ENCODE data around the gene TFB1M.
A peak's percentile ranks its signal among the peaks of the same experiment; 100 is the strongest.
"Not testable (repeated sequence)": the region's sequence is repeated elsewhere in the genome, so short reads cannot be mapped to it uniquely, and the experiment has no call there.

TFB1M gene

GRCh38 chr6:155314092-155314772 lies at the start of gene TFB1M:
Gene TFB1M, minus strand, starts transcription at chr6:155314484. Its CDS starts 56 bp downstream, at chr6:155314428.
- DNase-seq: peak; percentile 99

- not testable (repeated sequence) for DNase-seq
Measured at GRCh38 chr6:155364021-155364420, 49.7 kb upstream of the TFB1M start.

DNA sequence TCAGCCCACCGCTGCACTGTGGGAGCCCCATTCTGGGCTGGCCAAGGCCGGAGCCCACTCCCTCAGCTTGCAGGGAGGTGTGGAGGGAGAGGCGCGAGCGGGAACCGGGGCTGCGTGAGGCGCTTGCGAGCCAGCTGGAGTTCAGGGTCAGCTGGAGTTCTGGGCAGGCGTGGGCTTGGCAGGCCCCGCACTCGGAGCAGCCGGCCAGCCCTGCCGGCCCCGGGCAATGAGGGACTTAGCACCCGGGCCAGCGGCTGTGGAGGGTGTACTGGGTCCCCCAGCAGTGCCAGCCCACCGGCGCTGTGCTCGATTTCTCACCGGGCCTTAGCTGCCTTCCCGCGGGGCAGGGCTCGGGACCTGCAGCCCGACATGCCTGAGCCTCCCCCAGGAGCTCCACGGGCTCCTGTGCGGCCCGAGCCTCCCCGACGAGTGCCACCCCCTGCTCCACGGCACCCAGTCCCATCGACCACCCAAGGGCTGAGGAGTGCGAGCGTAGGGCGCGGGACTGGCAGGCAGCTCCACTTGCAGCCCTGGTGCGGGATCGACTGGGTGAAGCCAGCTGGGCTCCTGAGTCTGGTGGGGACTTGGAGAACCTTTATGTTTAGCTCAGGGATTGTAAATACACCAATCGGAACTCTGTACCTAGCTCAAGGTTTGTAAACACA lies 48.8 kb upstream of the TFB1M start:
- not testable (repeated sequence) for DNase-seq

- DNase-seq: no peak
Measured at GRCh38 chr6:155354167-155354566, 39.9 kb upstream of the TFB1M start.

DNA sequence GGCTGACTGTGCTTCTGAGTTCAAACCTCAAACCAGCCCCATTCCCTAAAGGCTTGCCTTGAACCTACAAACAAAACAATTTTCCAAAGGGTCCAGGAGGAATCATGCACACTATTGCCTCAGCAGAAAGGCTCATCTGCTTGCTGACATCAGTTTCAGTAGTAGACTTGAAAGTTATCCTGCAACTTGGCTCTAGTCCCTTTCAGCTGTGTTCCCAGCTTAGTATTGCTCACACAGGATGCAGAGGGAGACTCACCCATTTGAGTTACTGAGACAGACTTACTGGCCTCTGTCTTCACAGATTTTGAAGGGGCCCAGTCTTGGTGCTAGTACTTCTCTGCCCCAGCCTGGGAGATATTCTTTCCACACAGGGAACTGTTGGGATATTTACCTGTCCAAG lies 38.5 kb upstream of the TFB1M start:
- DNase-seq: no peak

- no peak for DNase-seq
Measured at GRCh38 chr6:155352130-155352420, 37.8 kb upstream of the TFB1M start.

- no peak for DNase-seq
Measured at GRCh38 chr6:155351273-155352129, 37.2 kb upstream of the TFB1M start.

DNA sequence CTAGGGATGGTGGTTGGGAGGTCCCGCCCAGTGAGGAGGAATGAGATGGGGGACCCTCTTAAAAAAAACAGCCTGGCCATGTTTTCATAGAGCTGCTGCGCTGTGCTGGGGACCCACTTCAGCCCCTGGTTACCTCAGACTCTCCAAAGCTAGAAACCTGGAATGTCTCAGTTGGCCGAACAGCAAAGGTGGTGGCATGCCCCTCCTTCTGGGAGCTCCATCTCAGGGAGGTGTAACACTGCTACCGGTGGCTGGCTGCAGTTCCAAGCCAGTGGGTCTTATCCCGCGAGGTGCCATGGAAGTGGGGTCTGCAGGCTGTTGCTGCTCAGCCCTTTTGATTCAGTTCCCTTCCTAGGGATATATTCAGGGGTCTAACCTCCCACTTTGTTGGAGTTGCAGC lies 35.7 kb upstream of the TFB1M start:
- DNase-seq: no peak

- no peak for DNase-seq
Measured at GRCh38 chr6:155349129-155349528, 34.8 kb upstream of the TFB1M start.

DNA sequence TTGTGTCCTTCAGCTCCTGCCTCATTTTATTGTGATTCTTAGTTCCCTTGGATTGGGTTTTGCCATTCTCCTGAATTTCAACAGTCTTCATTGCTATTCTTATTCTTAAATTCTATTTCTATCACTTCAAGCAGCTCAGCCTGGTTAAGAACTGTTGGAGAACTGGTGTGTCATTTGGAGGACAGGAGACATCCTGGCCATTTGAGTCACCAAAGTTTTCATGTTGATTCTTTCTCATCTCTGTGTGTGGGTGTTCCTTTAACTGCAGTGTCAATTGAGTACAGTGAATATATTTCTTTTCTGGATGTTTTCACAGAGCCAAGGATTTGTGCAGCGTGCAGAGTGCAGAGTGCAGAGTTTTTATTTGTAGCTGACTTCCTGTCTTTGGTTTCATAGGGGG lies 33.5 kb upstream of the TFB1M start:
- DNase-seq: no peak

DNA sequence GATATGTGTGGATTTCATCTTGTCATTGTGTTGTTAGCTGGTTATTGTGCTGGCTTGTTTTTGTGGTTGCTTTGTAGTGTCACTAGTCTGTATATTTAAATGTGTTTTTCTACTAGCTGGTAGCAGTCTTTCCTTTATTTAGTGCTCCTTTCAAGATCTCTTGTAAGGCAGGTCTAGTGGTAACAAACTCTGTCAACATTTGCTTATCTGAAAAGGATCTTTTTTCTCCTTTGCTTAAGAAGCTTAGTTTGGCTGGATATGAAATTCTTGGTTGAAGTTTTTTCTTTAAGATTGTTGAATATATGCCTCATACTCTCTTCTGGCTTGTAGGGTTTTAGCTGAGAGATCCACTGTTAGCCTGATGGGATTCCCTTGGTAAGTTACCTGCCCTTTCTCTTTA lies 32.7 kb upstream of the TFB1M start:
- no peak for DNase-seq

DNA sequence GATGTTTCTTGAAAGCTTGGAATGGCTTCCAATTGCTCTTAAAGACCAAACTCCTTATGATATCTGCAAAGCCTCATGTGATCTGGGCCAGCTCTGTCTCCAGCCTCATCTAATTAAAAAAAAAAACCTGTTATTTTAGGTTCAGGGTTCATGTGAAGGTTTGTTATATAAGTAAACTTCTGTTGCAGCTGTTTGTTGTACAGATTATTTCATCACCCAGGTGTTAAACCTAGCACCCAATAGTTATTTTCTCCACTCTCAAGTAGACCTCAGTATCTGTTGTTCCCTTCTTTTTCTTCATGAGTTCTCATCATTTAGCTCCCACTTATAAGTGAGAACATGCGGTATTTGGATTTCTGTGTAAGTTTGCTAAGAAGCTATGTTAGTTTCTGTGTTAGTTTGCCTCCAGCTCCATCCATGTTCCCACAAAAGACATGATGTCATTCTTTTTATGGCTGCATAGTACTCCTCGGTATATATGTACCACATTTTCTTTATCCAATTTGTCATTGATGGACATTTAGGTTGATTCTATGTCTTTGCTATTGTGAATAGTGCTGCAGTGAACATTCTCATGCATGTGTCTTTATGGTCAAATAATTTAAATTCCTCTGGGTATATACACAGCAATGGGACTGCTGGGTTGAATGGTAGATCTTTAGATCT lies 30.2 kb upstream of the TFB1M start:
- DNase-seq: no peak

DNA sequence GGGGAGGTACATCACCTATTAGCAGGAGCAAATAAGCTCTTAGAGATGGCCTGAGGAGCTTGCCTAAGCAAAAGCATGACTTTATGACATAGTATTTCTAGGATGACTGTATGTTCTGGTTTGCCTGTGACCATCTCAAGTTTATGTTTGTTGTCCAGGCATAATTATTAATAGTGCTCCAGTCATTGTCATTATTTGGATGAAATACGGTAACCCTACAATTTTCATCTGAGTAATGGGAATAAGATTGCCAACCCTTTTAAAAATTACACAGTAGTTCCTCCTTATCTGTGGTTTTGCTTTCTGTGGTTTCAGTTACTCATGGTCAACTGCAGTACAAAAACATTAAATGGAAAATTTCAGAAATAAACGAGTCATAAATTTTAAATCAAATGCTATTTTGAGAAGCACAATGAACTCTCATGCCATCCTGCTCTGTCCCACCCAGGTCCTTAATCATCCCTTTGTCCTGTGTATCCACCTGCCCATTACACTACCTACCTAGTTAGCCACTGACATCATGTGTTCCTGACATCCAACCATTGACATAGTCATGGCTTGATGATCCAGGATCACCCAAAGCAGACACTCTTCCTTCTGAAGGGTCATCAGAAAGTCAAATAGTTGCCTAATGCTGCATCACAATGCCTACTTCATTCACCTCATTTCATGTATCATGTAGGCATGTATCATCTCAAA lies 27.0 kb upstream of the TFB1M start:
- no peak for DNase-seq

- DNase-seq: no peak
Measured at GRCh38 chr6:155340464-155341129, 26.3 kb upstream of the TFB1M start.

DNA sequence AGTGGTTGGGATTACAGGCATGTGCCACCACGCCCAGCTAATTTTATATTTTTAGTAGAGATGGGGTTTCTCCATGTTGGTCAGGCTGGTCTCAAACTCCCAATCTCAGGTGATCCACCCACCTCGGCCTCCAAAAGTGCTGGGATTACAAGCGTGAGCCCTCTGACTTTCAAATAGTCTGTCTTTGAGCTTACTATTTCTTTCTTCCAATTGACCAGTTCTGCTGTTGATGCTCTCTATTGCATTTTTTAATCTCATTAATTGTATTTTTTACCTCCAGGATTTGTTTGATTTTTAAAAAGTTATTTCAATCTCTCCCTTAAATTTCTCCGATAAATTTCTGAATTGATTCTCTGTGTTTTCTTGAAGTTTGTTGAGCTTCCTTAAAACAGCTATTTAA lies 25.6 kb upstream of the TFB1M start:
- not testable (repeated sequence) for DNase-seq

DNA sequence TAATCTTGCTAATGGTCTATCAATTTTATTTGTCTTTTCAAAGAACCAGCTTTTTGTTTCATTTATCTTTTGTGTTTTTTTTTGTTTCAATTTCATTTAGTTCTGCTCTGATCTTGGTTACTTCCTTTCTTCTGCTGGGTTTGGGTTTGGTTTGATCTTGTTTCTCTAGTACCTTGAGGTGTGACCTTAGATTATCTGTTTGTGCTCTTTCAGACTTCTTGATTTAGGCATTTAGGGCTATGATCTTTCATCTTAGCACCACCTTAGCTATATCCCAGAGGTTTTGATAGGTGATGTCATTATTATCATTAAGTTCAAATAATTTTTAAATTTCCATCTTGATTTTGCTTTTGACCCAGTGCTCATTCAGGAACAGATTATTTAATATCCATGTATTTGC lies 24.0 kb upstream of the TFB1M start:
- DNase-seq: not testable (repeated sequence)

DNA sequence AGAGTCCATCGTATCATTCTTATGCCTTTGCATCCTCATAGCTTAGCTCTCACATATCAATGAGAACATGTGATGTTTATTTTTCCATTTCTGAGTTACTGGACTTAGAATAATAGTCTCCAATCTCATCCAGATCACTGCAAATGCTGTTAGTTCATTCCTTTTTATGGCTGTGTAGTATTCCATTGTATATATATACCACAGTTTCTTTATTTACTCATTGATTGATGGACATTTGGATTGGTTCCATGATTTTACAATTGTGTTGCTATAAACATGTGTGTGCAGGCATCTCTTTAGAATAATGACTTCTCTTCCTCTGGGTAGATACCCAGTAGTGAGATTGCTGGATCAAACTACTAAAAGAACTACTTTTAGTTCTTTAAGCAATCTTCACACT lies 21.0 kb upstream of the TFB1M start:
- DNase-seq: no peak

GRCh38 chr6:155334073-155334472 lies 19.8 kb upstream of the TFB1M start:
- not testable (repeated sequence) for DNase-seq

DNA sequence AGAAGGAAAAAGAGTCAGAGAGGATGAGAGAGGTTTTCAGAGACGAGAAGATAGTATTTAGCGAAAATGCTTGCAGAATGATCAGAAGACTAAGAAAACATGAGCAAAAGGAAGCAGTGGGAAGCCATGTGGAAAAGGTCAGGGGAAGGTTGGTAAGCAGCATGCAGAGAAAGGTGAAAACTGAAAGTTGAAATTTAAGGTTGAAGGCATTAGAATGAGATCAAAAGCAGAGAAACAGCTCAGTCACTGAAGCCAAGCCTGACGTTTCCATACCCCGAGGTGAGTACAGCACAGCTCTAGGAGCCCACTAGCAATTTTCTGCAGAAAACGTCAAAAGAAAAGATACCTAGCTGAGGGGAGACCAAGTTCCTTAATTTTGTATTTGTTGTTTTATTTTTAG lies 19.1 kb upstream of the TFB1M start:
- DNase-seq: peak; percentile 11

DNA sequence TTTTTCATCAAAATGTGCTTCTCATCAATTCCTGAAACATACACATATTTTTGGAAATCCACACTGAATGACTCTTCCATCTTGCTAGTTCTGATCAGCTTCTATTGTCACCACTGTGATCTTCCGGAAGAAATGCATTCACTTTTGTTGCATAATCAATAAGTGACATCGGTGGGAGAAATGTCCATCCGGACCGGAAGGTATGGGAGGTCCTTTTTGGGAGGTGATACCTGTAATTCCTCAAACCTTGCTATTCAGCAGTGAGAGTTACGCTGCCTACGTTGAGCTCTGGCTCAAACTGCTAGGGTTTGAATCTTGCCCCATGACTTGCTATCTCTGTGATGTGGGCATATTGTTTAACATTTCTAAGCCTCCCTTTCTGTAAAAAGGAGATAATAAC lies 16.6 kb upstream of the TFB1M start:
- DNase-seq: no peak

DNA sequence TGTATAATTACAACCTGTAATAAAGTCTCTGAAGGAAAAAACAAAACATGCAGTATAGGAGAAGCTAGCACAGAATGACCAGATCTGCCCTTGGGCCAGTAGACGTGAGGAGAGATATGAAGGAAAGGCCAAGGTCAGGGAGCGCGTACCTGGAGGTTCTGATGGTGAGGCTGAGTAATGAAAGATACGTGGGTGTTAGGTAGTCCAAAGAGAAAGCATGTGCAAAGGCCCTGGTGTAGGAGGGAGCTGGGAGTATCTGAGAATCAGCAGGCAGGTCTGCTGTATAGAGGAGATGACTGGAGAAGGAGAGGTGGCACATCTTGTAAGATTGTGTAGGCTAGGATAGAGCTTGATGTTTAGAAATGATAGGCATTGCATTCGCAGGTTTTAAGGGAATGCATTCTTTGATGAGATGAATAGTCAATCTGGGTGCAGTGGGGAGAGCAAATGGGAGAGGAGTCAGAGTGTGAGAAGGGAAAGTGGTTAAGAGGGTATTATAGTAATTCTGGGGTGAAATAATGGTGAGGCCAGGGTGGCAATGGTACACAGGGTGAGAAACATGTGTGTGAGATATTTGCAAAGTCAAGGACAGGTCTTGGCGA lies 15.9 kb upstream of the TFB1M start:
- DNase-seq: no peak
